GM19455 (cell line): Measurements from ENCODE around the gene SFTA2.
"Not testable (repeated sequence)": the region's sequence is repeated elsewhere in the genome, so short reads cannot be mapped to it uniquely, and the experiment has no call there.

ENCODE experiments used
- ATAC-seq: cut with Tn5 transposase; IDR thresholded peaks from one replicate; pipeline ENCODE4 v1.9.1; 2021; ENCODE audit not compliant: unreplicated experiment

Gene SFTA2

DNA sequence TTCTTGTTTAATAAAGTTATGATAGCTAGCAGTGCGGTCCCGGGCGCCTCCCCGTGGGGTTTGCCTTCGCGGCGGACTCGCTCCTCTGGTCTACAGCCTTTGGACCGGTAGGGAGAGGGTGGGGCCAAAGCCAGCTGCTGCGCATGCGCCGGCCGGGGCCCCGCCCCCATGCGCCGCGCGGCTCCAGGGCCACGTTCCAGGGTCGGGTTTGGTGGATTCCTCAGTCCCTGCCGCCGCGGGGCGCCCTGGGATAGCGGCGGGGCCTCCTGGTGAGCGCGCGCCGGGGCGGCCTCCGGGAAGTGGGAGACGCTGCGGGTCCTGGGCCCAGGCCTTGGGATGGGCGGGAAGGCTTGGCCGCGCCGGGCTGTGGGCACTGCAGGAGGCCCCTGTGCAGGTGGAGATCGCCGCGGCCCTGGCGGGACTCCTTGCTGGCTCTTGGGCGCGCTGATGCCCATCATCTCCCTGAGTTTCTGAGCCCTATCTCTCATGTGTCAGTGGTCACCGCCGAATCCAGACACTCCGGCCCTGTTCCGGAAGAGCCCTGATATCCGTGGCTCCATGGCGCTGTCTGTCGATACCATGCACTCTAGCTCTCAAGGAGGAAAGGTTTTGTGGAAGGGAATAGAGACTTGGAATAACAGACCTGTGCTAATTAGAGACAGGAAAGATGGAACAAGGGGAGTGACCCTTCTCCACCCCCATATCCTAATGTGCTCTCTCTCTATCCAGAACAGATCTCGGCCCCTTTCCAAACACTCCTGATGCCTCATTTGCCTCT, 17.7 kb downstream of the SFTA2 start, which contains the start of gene VARS2:
TSS of gene VARS2 (plus strand) at position 163 of the 778 bp plus-strand sequence. CDS start at position 762, 599 bp downstream.
- peak; percentile 81 for ATAC-seq

DNA sequence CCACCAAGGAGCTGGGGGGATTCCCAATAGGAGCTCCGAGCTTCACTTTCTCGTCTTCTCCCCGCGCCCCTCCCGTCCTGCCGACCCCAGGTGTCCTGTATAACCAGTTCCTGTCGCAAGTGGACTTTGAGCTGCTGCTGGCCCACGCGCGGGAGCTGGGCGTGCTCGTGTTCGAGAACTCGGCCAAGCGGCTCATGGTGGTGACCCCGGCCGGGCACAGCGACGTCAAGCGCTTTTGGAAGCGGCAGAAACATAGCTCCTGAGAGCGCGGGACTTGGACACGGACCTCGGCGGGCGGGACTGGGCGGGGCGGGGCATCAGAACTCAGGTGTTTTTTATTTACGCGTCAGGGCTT, 18.3 kb downstream of the SFTA2 start:
- peak; percentile 36 for ATAC-seq

DNA sequence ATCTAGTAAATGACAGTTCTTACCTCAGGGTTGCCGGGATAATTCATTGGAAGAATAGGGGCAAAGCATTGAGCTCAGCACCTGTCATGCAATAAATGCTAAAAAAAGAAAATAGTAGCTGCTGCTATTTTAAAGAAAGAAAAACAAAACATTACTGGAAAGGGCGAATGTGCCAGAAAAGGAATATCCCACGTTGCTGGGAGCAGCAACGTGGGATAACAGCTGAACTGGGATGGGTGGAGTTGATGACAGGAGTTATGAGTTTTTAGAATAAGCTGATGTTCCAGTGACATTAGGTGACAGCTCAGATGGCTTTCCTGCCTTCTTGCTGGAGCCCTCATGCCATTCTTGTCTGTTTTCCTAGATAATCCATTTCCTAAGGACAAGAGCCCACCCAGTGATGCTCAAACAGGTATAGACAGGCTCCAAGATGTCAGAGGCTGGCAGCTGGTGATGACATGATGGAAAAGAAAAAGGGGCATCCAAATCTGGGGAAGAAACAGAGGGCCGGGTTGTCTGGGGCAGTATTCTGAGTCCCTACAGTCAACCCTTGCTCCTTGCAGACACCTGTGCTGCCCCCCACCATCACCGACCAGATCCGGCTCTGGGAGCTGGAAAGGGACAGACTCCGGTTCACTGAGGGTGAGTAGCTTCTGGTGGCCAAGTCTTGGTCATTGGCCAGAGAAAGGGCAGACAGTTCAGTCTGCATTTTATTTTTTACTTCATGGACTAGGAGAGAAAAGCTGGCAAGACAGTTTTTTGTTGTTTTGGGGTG, 19.0 kb downstream of the SFTA2 start:
- no peak for ATAC-seq

DNA sequence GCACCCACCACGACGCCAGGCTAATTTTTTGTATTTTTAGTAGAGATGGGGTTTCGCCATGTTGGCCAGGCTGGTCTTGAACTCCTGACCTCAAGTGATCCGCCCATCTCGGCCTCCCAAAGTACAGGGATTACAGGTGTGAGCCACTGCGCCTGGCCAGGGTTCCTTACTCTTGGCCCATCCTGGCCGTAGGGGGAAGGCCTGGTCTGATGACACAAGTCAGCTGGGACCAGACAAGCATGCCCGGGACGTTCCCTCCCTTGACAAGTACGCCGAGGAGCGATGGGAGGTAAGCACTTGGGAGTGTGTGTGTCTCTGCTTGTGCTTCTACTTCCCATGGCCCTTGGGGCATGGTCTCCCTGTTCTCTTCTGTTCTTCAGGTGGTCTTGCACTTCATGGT, 21.5 kb downstream of the SFTA2 start:
- ATAC-seq: not testable (repeated sequence)

DNA sequence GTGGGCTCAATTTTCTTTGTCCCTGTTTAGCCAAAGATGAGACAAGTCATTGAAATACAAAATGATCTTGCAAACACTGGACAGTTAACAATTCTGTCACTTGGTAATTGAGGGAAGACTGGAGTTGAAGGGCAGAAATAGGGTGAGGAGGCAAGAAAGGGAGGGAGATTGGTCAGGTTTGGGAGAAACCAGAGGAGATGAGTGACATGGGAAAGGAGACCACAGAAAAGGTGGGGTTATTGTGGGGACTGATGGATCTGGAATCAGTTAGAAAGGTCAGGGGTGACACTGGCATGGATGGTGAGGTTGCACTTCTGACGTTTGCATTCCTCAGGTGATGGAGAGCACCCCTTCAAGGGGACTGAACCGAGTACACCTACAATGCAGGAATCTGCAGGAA, 23.3 kb downstream of the SFTA2 start:
- ATAC-seq: no peak

DNA sequence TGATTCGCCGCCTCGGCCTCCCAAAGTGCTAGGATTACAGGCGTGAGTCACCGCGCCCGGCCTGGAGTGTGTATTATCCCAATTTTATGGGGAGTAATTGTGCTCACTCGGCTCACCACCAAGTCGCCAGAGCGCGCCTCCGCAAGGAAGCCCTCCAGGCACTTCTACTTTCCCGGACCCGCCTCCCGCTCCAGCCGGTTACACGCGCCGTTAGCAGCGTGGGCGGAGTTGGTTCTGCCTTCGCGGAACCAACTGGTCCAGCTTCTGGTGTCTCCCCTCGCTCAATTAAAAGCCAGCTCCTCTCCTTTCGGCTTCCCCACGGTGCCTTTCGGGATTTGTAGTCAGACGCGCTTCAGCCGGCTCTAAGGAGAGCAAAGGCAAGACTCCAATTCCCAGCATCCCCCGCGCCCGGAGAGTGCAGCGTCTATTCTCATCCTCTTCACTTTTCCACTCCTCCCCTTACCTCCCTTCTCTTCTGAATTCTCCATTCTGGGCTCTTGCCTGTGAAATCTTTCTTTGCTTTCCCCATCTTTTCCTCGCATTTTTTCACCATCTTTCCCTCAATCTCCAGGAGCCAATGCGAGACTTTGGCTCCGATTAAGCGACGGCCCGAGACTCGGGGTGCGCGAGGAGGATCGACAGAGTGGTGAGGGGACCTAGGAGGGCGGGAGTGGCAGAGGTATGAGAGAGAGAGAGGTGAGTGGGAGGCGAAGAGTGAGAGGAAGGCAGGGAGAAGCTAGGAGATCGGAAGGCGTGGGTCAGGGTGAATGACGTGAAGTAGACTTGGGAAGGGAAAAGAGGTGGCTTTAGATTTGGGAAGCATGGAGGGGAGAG, 24.0 kb downstream of the SFTA2 start, which contains the start of gene GTF2H4:
TSS of gene GTF2H4 (plus strand) at position 450 of the 834 bp plus-strand sequence.
- peak; percentile 95 for ATAC-seq

DNA sequence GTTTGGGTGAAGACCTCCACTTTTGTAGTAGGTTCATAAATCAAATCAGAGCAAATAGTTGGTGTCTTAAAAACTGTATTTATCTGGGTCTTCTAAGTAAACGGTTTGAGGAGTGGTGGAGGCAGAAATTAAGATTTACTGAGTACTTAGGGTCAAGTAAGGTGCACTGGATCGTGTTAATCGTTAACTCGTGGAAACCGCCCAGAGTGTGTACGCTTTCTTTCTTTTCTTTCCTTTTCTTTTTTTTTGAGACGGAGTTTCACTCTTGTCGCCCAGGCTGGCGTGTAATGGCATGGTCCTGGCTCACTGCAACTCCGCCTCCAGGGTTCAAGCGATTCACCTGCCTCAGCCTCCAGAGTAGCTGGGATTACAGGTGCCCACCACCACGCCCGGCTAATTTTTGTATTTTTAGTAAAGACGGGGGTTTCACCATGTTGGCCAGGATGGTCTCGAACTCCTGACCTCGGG, 24.6 kb downstream of the SFTA2 start:
- ATAC-seq: not testable (repeated sequence)

DNA sequence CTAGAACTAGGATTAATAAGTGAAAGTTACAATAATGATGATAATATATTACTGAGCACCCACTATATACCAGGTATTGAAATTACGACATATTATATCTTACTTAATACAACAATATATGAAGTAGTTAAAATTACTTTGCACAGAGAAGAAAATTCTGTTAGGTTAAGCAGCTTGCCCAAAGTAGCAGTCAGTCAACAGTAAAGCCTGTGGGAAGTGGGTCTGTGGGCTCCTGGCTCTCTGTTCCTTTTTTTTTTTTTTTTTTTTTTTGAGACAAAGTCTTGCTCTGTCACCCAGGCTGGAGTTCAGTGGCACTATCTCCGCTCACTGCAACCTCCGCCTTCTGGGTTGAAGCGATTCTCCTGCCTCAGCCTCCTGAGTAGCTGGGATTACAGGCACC, 28.7 kb downstream of the SFTA2 start:
- ATAC-seq: no peak

DNA sequence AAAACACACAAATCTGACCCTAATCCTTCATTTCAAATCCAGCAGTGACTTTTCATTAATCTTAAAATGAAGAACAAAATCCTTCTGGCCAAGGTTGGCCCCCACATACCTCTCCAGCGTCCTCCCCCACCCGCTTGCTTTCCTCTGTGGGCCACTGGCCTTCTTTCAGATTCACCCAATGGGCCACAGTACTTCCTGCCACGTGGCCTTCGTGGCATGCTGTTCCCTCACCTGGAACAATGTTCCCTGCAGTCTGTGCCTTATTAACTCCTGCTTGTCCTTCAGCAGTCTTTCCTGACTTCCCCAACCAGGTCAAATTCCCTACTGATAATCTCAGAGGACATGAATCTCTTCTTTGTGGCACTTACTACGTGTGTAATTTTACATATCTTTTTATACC, 29.3 kb downstream of the SFTA2 start:
- no peak for ATAC-seq

DNA sequence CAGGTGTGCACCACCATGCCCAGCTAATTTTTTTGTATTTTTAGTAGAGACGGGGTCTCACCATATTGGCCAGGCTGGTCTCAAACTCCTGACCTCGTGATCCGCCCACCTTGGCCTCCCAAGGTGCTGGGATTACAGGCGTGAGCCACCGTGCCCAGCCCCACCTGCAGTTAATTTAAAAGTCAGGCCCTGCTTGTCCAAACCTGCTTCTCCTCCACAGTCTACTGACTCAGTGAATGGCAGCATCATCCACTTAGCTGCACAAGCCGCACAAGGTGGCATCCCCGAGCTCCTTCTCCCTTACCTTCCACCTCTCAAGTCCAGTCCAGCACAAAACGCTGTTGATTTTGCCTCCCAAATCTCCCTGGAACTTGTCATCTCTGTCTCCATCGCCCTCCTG, 29.8 kb downstream of the SFTA2 start:
- ATAC-seq: not testable (repeated sequence)

DNA sequence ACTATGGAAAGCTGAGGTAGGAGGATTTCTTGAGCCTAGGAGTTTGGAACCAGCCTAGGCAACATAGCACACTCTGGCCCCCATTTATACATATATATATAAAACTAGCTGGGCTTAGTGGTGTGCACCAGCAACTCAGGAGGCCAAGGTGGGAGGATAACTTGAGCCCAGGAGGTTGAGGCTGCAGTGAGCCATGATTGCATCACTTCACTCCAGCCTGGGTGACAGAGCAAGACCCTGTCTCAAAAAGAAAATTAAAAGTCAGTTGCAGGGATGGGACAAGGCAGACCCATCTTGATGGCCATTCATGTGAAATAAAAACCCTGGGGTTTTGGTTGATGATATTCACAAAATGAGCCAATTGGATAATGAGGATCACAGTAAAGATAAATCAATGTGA, 30.5 kb downstream of the SFTA2 start:
- no peak for ATAC-seq

DNA sequence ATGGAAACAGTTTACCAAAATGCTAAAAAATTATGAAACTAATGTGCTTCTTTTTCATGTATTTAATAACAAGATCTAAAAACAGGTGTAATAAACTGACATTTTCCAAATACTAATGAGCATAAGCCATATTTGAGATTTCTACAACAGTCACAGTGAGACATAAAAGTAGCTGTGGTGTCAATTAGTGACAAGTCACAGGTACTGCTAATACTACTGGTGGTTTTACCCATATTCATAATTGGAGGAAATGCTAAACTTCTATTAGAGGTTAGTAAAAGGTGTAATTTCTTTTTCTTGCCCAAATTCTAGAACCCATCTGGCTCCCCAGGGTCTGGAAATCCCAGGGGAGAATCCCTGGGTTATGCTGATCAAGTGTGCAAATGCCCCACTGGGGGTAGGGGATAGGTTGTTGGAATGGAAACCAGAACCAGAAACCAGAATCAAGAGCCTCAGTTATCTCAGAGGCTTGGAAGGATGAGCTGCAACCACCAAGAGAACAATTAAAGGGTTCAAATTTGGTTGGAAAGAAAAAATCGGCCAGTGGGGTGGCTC, 31.0 kb downstream of the SFTA2 start:
- no peak for ATAC-seq

DNA sequence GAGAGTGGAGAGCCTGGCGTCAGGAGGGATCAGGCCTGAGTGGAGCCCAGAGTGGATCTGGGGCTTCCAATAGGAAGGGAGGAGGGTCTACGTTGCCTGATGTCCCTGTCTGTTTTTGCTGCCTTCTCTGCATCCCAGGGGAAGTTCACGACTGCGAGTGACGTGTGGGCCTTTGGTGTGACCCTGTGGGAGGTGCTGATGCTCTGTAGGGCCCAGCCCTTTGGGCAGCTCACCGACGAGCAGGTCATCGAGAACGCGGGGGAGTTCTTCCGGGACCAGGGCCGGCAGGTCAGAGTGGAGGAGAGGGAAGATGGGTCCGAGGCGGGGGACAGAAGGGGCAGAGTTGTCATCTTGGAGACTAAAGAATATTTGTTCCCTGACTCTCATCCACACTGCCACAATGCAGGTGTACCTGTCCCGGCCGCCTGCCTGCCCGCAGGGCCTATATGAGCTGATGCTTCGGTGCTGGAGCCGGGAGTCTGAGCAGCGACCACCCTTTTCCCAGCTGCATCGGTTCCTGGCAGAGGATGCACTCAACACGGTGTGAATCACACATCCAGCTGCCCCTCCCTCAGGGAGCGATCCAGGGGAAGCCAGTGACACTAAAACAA, 33.1 kb downstream of the SFTA2 start:
- no peak for ATAC-seq

DNA sequence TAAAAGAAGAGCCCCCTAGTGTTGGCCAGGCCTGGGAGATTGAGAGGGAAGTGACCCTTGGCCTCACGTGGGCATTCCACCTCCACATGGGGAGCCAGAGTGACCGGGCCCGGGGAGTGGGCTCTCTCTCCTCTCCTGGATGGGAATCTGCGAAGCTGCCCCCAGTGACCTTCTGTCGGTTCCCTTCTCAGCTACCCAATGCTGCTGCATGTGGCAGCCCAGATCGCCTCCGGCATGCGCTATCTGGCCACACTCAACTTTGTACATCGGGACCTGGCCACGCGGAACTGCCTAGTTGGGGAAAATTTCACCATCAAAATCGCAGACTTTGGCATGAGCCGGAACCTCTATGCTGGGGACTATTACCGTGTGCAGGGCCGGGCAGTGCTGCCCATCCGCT, 34.1 kb downstream of the SFTA2 start:
- ATAC-seq: no peak

DNA sequence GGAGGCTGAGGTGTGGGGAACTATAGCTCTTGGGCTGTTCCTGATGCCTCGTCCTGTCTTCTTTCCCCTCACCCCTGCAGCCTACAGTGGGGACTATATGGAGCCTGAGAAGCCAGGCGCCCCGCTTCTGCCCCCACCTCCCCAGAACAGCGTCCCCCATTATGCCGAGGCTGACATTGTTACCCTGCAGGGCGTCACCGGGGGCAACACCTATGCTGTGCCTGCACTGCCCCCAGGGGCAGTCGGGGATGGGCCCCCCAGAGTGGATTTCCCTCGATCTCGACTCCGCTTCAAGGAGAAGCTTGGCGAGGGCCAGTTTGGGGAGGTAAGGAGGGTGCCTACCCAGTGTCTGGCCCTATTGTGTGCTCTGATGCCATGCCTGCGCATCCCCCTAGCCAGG, 35.4 kb downstream of the SFTA2 start:
- no peak for ATAC-seq

DNA sequence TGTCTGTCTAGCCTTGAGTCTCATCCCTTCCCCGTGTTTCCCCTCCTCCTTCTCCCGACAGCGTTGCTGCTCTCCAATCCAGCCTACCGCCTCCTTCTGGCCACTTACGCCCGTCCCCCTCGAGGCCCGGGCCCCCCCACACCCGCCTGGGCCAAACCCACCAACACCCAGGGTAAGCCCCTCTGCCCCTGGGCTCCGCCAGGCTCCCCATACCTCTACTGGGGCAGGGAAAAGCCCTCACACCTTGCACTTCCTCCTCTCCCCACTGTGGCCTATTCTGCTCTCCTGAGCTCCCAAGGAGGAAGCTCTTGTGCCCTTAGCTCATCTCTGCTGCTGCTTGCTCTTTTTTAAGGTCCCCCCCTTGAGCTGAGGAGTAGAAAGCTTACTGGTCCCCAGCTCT, 36.6 kb downstream of the SFTA2 start:
- ATAC-seq: no peak

DNA sequence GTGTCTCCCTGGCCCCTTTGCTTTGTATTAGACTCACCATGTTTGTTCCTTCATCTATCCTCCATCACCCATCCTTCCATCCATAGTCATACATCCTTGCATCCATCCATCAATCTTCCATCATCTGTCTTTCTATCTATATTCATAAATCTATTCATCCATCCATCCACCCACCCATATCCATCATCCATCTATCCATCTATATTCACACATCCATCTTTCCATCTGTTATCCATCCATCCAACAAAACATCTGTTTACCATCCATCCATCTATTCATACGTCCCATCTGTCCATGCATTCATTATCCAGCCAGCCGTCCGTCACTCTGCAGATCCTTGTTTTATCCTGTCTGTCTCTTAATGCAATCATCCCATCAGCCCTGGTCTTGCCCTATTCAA, 37.0 kb downstream of the SFTA2 start:
- no peak for ATAC-seq

DNA sequence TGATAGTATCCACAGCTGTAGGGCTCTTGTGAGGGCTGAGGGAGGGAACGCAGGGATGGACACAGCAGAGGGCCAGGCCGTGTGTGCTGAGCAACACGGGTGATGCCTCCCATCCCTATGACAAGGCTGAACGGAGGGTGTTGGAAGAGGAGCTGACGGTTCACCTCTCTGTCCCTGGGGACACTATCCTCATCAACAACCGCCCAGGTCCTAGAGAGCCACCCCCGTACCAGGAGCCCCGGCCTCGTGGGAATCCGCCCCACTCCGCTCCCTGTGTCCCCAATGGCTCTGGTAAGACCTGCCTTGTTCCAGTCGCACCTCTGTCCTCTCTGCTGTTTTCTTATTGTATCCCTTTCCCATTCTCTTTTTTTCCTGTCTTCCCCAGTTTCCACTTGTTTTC, 37.6 kb downstream of the SFTA2 start:
- no peak for ATAC-seq

DNA sequence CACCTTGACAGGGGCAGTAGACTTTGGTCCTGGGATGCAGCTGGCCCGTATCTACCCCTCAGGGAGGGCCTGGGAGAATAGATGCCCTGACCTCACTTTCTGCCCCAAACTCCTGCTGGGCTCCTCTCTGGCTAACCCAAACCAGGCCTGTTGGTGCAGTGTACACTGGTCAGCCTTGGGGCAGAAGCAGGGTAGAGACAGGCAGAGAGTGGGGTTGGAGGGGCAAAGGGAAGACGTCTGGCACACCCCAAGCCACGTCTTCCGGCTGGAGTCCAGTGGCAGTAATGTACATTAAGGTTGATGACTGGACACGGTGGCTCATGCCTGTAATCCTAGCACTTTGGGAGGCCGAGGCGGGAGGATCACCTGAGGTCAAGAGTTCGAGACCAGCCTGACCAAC, 38.3 kb downstream of the SFTA2 start:
- no peak for ATAC-seq

DNA sequence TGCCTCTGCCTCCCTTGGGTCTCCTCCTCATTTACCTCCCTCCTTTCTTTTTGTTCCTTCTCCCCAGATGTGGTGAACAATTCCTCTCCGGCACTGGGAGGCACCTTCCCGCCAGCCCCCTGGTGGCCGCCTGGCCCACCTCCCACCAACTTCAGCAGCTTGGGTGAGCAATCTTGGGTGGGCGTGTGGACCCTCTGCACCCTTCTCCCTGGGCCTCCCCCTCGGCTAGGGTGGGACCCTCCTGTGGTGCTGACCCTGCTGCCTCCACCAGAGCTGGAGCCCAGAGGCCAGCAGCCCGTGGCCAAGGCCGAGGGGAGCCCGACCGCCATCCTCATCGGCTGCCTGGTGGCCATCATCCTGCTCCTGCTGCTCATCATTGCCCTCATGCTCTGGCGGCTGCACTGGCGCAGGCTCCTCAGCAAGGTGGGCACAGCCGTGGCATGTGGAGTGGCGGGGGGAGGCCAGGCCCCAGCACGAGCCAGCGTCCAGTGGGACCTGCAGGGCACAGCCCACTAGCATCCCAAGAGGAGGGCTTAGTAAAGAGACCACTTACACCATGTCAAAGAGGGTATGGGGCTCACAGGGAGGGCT, 38.9 kb downstream of the SFTA2 start:
- ATAC-seq: no peak
